SU-DHL-6 (cell line): Measurements from ENCODE around the gene MARK2.

Experiments used
- H2AFZ ChIP-seq: fragments of 200-600 bp; sonication (generic); 2 replicates; pipeline ENCODE4 v1.6.1; 2014; ENCODE audit warnings: low read depth, mild to moderate bottlenecking, moderate library complexity, mixed read lengths, antibody characterized with exemption, low read length; ENCODE audit not compliant: severe bottlenecking
- H3F3A ChIP-seq: fragments of 200-600 bp; shearing (Covaris generic); 2 replicates; pipeline ENCODE4 v1.6.0; 2016; ENCODE audit warnings: antibody characterized with exemption, mild to moderate bottlenecking; ENCODE audit not compliant: insufficient read depth
- H3K27ac ChIP-seq: fragments of 200-600 bp; sonication (generic); 2 replicates; pipeline ENCODE4 v1.5.1; 2016; ENCODE audit warnings: low read depth, mild to moderate bottlenecking, low read length, moderate library complexity, mixed read lengths
- H3K27me3 ChIP-seq: fragments of 200-600 bp; sonication (generic), shearing (Covaris generic); 2 replicates; pipeline ENCODE4 v1.6.0; 2014; ENCODE audit warnings: mild to moderate bottlenecking, low read length
- H3K36me3 ChIP-seq: fragments of 200-600 bp; sonication (generic); 2 replicates; pipeline ENCODE4 v1.6.1; 2014; ENCODE audit warnings: mild to moderate bottlenecking, low read length, mixed read lengths
- H3K4me2 ChIP-seq: fragments of 300-600, 200-600 bp; shearing (Covaris generic), sonication (generic); 2 replicates; pipeline ENCODE4 v1.6.0; 2014; ENCODE audit warnings: low read length, low read depth, mild to moderate bottlenecking; ENCODE audit not compliant: poor library complexity, severe bottlenecking
- H3K4me3 ChIP-seq: fragments of 200-600 bp; sonication (generic); 2 replicates; pipeline ENCODE4 v1.5.1; 2014; ENCODE audit warnings: antibody characterized with exemption, low read length, mild to moderate bottlenecking, mixed read lengths; ENCODE audit not compliant: insufficient read depth, poor library complexity, severe bottlenecking
- H3K79me2 ChIP-seq: fragments of 200-600 bp; sonication (generic); 2 replicates; pipeline ENCODE4 v1.6.1; 2014; ENCODE audit warnings: mild to moderate bottlenecking, low read length, moderate library complexity; ENCODE audit not compliant: insufficient read depth
- H3K9ac ChIP-seq: fragments of 200-600 bp; sonication (generic); 2 replicates; pipeline ENCODE4 v1.7.0; 2014; ENCODE audit warnings: mild to moderate bottlenecking, low read length
- H3K9me2 ChIP-seq: fragments of 200-600 bp; sonication (generic); replicated peaks from 2 replicates; pipeline ENCODE4 v1.6.1; 2014; ENCODE audit warnings: low read length; ENCODE audit not compliant: insufficient read depth
- H3K9me3 ChIP-seq: fragments of 200-600 bp; sonication (generic); 2 replicates; pipeline ENCODE4 v1.6.1; 2014; ENCODE audit warnings: low read length, mixed read lengths; ENCODE audit not compliant: insufficient read depth
- H4K20me1 ChIP-seq: fragments of 200-600 bp; sonication (generic); 2 replicates; pipeline ENCODE4 v1.6.1; 2014; ENCODE audit warnings: low read depth, mild to moderate bottlenecking, antibody characterized with exemption, low read length, moderate library complexity, mixed read lengths
- EZH2phosphoT487 ChIP-seq: fragments of 200-600 bp; sonication (generic), shearing (Covaris generic); conservative IDR thresholded peaks from 2 replicates; pipeline ENCODE4 v1.6.1; 2018; ENCODE audit warnings: mild to moderate bottlenecking, antibody characterized with exemption, low read length, moderate library complexity, mixed read lengths
- TF ChIP-seq, protein P1 (sequence below): fragments of 200-600 bp; sonication (generic); IDR thresholded peaks from one replicate; pipeline ENCODE4 v1.5.1; 2017; ENCODE audit warnings: antibody characterized with exemption, mild to moderate bottlenecking, low read length, moderate library complexity; ENCODE audit not compliant: insufficient read depth, poor library complexity, severe bottlenecking

The MARK2 gene

GRCh38 chr11:63866211-63866610, 27.3 kb downstream of the MARK2 start:
- Histone ChIP-seq H3K9ac (no peak overlapping the region), H3K9me2 (no peaks in the 10 kb centered on the region), H2AFZ (no peak overlapping the region), H3K9me3 (no peaks in the 10 kb centered on the region), H4K20me1 (no peaks in the 10 kb centered on the region), H3K79me2 (peaks cover 80% of the 10 kb centered on the region), H3K4me2 (no peak overlapping the region), H3K4me3 (no peak overlapping the region), H3K27me3 (no peaks in the 10 kb centered on the region), H3K36me3 (0 out of 2 replicates have a peak, but pooled peaks cover 3% of the 10 kb centered on the region), H3K27ac (no peak overlapping the region), H3F3A (no peaks in the 10 kb centered on the region; the same call in 1 of the 2 replicates)
- TF ChIP-seq, protein P1, sequence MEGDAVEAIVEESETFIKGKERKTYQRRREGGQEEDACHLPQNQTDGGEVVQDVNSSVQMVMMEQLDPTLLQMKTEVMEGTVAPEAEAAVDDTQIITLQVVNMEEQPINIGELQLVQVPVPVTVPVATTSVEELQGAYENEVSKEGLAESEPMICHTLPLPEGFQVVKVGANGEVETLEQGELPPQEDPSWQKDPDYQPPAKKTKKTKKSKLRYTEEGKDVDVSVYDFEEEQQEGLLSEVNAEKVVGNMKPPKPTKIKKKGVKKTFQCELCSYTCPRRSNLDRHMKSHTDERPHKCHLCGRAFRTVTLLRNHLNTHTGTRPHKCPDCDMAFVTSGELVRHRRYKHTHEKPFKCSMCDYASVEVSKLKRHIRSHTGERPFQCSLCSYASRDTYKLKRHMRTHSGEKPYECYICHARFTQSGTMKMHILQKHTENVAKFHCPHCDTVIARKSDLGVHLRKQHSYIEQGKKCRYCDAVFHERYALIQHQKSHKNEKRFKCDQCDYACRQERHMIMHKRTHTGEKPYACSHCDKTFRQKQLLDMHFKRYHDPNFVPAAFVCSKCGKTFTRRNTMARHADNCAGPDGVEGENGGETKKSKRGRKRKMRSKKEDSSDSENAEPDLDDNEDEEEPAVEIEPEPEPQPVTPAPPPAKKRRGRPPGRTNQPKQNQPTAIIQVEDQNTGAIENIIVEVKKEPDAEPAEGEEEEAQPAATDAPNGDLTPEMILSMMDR, result no peak
- no peak for TF ChIP-seq EZH2phosphoT487

DNA sequence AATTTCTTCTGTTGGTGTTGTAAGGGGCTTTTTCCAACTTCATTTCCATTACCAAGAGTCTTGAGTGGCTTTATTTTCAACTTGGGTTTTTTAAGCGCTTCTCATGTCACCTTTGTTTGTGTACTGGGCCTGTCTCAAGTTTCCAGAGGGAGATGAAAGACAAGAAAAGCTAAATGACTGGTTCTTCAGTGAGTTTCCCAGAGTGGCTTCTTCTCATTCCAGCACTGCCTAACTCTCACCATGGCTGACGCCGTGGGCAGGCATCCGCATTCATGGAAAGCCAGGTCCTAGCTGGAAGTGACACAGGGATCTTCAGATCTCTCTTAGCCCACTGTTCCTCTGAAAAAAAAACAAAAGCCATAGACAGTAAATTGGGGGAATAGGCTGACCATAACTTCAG, 28.6 kb downstream of the MARK2 start:
- Histone ChIP-seq H2AFZ (no peak overlapping the region), H3K79me2 (peaks cover 83% of the 10 kb centered on the region), H3K27me3 (no peaks in the 10 kb centered on the region), H3K27ac (no peak overlapping the region), H4K20me1 (no peaks in the 10 kb centered on the region), H3K4me2 (no peak overlapping the region), H3K9me3 (no peaks in the 10 kb centered on the region), H3K9me2 (no peaks in the 10 kb centered on the region), H3K9ac (no peak overlapping the region), H3K4me3 (no peak overlapping the region), H3F3A (no peaks in the 10 kb centered on the region; the same call in 1 of the 2 replicates), H3K36me3 (0 out of 2 replicates have a peak, but pooled peaks cover 3% of the 10 kb centered on the region)
- no peak for TF ChIP-seq EZH2phosphoT487
- TF ChIP-seq, protein P1, result no peak

DNA sequence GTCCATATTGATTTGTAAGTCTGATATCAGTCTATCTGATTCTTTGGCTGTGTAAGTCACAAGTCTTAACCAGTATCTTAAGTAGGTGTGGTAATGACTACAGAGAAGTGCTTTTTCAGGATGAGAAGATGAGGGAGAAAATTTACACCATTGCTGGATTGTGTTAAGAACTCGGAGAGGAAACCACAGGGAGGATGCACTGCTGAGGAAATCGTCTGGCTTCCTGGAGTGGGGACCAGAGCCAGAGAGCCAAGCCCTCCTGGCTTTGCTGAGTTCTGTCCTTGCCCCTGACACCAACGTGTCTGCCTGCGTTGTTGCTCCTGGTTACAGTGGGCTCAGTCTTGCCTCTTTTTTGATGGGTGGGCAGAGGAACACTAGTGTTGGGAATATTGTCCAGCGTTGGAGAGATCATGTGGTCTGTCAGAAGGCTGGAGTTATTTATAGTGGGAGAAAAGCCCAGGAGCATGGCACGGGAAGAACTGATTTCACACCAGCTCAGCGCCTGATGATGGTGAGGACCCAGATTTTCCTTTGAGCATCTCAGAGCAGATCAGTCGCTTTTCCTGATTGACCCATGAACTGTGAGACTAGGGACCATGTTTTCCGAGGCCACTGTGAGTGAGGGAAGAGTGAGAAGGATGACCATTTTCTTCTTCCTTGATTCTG, 29.6 kb downstream of the MARK2 start:
- Histone ChIP-seq H3K27me3 (no peaks in the 10 kb centered on the region), H3K9ac (no peak overlapping the region)

More for the DNA sequence above, 29.6 kb downstream of the MARK2 start:
- TF ChIP-seq, protein P1, result no peak
- TF ChIP-seq EZH2phosphoT487, result no peak
- Histone ChIP-seq H3K4me3 (no peak overlapping the region), H3K4me2 (no peak overlapping the region), H3K27ac (no peak overlapping the region), H3K9me3 (no peaks in the 10 kb centered on the region), H3F3A (no peaks in the 10 kb centered on the region; the same call in 1 of the 2 replicates), H2AFZ (no peak overlapping the region), H3K9me2 (no peaks in the 10 kb centered on the region), H4K20me1 (no peaks in the 10 kb centered on the region), H3K79me2 (peaks cover 86% of the 10 kb centered on the region), H3K36me3 (0 out of 2 replicates have a peak, but pooled peaks cover 3% of the 10 kb centered on the region)
